Loucy (cell line): ENCODE data around the gene XPO4.
A peak's percentile ranks its signal among the peaks of the same experiment; 100 is the strongest.

Source experiments
- H2AFZ ChIP-seq: fragments of 200-600 bp; sonication (generic); 2 replicates; pipeline ENCODE4 v1.6.0; 2016; ENCODE audit warnings: antibody characterized with exemption, mild to moderate bottlenecking, low read length, moderate library complexity
- H3F3A ChIP-seq: fragments of 200-600 bp; 2 replicates; pipeline ENCODE4 v1.6.0; 2016; ENCODE audit warnings: antibody characterized with exemption, low read depth, mild to moderate bottlenecking
- H3K27me3 ChIP-seq: fragments of 200-600 bp; sonication (generic); 2 replicates; pipeline ENCODE4 v1.6.1; 2014; ENCODE audit warnings: low read length, mild to moderate bottlenecking; ENCODE audit not compliant: insufficient read depth, poor library complexity, severe bottlenecking
- H3K36me3 ChIP-seq: fragments of 200-600 bp; sonication (generic); 2 replicates; pipeline ENCODE4 v1.6.1; 2016; ENCODE audit warnings: low read length; ENCODE audit not compliant: insufficient read depth
- H3K4me1 ChIP-seq: fragments of 200-600 bp; sonication (generic); 2 replicates; pipeline ENCODE4 v1.5.1; 2014; ENCODE audit warnings: low read length, mild to moderate bottlenecking; ENCODE audit not compliant: insufficient read depth, poor library complexity, severe bottlenecking
- H3K4me2 ChIP-seq: fragments of 200-600 bp; sonication (generic); 2 replicates; pipeline ENCODE4 v1.6.0; 2014; ENCODE audit warnings: antibody characterized with exemption, low read length, low read depth, mild to moderate bottlenecking; ENCODE audit not compliant: poor library complexity, severe bottlenecking
- H3K4me3 ChIP-seq: fragments of 200-600 bp; sonication (generic); 2 replicates; pipeline ENCODE4 v1.5.1; 2014; ENCODE audit warnings: low read length, mild to moderate bottlenecking, mixed read lengths; ENCODE audit not compliant: poor library complexity, severe bottlenecking
- H3K79me2 ChIP-seq: fragments of 200-600 bp; sonication (generic); 2 replicates; pipeline ENCODE4 v1.6.1; 2014; ENCODE audit warnings: low read length; ENCODE audit not compliant: insufficient read depth
- H3K9ac ChIP-seq: fragments of 200-600 bp; sonication (generic); 2 replicates; pipeline ENCODE4 v1.6.0; 2014; ENCODE audit warnings: mild to moderate bottlenecking, low read depth, low read length, moderate library complexity; ENCODE audit not compliant: poor library complexity, severe bottlenecking
- H3K9me2 ChIP-seq: fragments of 200-600 bp; sonication (generic); replicated peaks from 2 replicates; pipeline ENCODE4 v1.6.1; 2016; ENCODE audit warnings: low read depth, low read length, mixed read lengths
- H3K9me3 ChIP-seq: fragments of 200-600 bp; sonication (generic); 2 replicates; pipeline ENCODE4 v1.6.1; 2014; ENCODE audit warnings: mild to moderate bottlenecking, antibody characterized with exemption, low read length, low read depth; ENCODE audit not compliant: insufficient read depth
- H4K20me1 ChIP-seq: fragments of 200-600 bp; sonication (generic); 2 replicates; pipeline ENCODE4 v1.6.0; 2014; ENCODE audit warnings: antibody characterized with exemption, low read length, mild to moderate bottlenecking; ENCODE audit not compliant: insufficient read depth, poor library complexity, severe bottlenecking
- EZH2phosphoT487 ChIP-seq: fragments of 200-600 bp; IDR thresholded peaks from 2 replicates; pipeline ENCODE4 v1.6.1; 2018; ENCODE audit warnings: antibody characterized with exemption, mild to moderate bottlenecking, moderate library complexity, borderline replicate concordance
- TF ChIP-seq, protein P1 (sequence below): fragments of 200-600 bp; sonication (generic); conservative IDR thresholded peaks from 2 replicates; pipeline ENCODE4 v1.5.1; 2014; ENCODE audit warnings: mild to moderate bottlenecking, antibody characterized with exemption, low read length

The XPO4 gene

GRCh38 chr13:20908714-20909497 is 6.4 kb upstream of the XPO4 start:
- no peaks in the 10 kb centered on the region for H3K79me2 ChIP-seq
- H3K36me3 ChIP-seq, result no peaks in the 10 kb centered on the region
- no peaks in the 10 kb centered on the region for H4K20me1 ChIP-seq
- H3K4me2 ChIP-seq, result no peak overlapping the region
- 0 out of 2 replicates have a peak overlapping the region, but pooled peaks have one; percentile 0 for H2AFZ ChIP-seq
- H3K4me1 ChIP-seq, result no peaks in the 10 kb centered on the region
- no peaks in the 10 kb centered on the region for H3F3A ChIP-seq
- H3K27me3 ChIP-seq, result no peaks in the 10 kb centered on the region
- H3K9ac ChIP-seq, result no peak overlapping the region
- no peak overlapping the region for H3K4me3 ChIP-seq
- no peaks in the 10 kb centered on the region for H3K9me2 ChIP-seq
- peaks cover 8% of the 10 kb centered on the region; the same call in 1 of the 2 replicates for H3K9me3 ChIP-seq
- TF ChIP-seq, protein P1, sequence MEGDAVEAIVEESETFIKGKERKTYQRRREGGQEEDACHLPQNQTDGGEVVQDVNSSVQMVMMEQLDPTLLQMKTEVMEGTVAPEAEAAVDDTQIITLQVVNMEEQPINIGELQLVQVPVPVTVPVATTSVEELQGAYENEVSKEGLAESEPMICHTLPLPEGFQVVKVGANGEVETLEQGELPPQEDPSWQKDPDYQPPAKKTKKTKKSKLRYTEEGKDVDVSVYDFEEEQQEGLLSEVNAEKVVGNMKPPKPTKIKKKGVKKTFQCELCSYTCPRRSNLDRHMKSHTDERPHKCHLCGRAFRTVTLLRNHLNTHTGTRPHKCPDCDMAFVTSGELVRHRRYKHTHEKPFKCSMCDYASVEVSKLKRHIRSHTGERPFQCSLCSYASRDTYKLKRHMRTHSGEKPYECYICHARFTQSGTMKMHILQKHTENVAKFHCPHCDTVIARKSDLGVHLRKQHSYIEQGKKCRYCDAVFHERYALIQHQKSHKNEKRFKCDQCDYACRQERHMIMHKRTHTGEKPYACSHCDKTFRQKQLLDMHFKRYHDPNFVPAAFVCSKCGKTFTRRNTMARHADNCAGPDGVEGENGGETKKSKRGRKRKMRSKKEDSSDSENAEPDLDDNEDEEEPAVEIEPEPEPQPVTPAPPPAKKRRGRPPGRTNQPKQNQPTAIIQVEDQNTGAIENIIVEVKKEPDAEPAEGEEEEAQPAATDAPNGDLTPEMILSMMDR, result no peak
- TF ChIP-seq EZH2phosphoT487, result no peak

GRCh38 chr13:20904908-20905307 is 2.4 kb upstream of the XPO4 start:
- Histone ChIP-seq H3K9ac (no peak overlapping the region), H3K79me2 (peaks cover 27% of the 10 kb centered on the region), H3K9me3 (no peaks in the 10 kb centered on the region), H3F3A (no peaks in the 10 kb centered on the region), H3K36me3 (no peaks in the 10 kb centered on the region), H3K4me1 (peaks cover 19% of the 10 kb centered on the region), H3K9me2 (no peaks in the 10 kb centered on the region), H4K20me1 (peaks cover 18% of the 10 kb centered on the region), H3K27me3 (no peaks in the 10 kb centered on the region), H3K4me2 (no peak overlapping the region), H2AFZ (no peak overlapping the region), H3K4me3 (no peak overlapping the region)
- TF ChIP-seq EZH2phosphoT487, result no peak
- TF ChIP-seq, protein P1, result no peak

GRCh38 chr13:20903164-20903475 is 574 bp upstream of the XPO4 start:
- Histone ChIP-seq H3F3A (no peaks in the 10 kb centered on the region), H3K36me3 (no peaks in the 10 kb centered on the region), H3K4me3 (peak overlapping the region; percentile 98), H3K9ac (peak overlapping the region; percentile 91), H4K20me1 (peaks cover 34% of the 10 kb centered on the region), H3K4me2 (peak overlapping the region; percentile 93), H2AFZ (peak overlapping the region; percentile 97), H3K9me2 (no peaks in the 10 kb centered on the region), H3K9me3 (no peaks in the 10 kb centered on the region), H3K79me2 (peaks cover 45% of the 10 kb centered on the region), H3K27me3 (no peaks in the 10 kb centered on the region), H3K4me1 (peaks cover 31% of the 10 kb centered on the region)
- TF ChIP-seq, protein P1, result no peak
- TF ChIP-seq EZH2phosphoT487, result no peak
